ENCODE results near the gene C15orf39.

DNA sequence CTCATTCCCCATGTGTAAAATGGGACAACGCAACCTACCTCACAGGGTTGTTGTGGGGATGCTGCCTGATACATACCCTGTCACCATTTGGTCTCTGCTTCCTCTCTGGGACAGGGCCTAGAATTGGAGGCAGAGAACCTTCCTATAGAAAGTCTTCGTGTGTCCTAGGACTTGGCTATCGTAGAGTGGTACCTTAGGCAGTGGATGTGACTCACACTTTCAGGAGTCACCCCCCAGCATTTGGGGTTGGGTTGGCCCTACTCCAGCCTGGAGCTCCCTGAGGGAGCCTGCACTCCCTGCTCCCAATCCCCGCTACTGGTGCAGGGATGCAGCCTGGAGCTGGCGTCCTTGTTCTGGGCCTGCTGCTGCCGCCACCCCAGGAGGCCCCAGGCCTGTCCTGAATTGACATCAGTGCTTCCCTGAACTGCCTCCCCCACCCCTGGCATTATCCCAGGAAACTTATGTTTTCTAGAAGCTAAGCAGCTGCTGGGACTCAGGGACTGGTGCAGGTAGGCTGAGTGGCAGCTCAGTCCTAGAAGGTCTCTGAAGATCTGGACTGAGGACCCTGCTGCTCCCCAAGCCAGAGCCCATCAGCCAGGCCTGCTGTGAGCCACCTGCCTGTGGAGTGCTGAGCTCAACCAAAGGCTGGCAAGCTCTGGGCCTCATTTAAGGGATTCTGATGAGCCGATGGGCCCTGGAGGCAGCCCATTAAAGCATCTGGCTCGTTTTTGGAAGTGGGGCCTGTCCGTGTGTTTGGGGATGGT is 9.9 kb downstream of the C15orf39 start:
- no peak for TF ChIP-seq POLR2AphosphoS5 (IDR thresholded peaks at IDR 0.05)
- no peak for TF ChIP-seq CTCF (IDR thresholded peaks at IDR 0.05; ENCODE audit: poor library complexity, severe bottlenecking)

All from neural cell (in vitro differentiated cells).